Measurements from ENCODE around the gene SUPT20HL1. TPM values are rescaled to one million over a fixed set of nuclear protein-coding genes. Genes with fewer than 3 reads are reported as not detected.

SUPT20HL1 gene
- polyA plus RNA-seq: not detected in 2 replicates

DNA sequence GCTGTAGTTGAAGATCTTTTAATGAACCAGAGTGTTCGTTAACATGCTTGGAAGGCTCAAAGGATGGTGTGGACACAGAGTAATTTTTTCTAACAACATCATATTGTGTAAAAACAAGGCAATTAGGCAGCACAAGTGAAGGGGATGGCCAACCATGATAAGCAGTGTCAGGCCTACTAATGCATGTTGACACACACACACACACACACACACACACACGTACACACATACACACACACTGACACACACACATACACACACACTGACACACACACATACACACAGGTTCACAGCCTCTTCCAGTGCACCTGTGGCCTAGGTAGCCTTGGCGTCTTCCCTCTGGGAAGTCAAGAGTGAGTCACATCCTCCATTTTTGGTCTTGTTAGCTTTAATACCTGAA is at the start of gene SUPT20HL1:
SUPT20HL1 (plus strand) TSS at position 368 of the 400 bp plus-strand sequence. CDS start 2,122 bp downstream, outside the sequence.

DNA sequence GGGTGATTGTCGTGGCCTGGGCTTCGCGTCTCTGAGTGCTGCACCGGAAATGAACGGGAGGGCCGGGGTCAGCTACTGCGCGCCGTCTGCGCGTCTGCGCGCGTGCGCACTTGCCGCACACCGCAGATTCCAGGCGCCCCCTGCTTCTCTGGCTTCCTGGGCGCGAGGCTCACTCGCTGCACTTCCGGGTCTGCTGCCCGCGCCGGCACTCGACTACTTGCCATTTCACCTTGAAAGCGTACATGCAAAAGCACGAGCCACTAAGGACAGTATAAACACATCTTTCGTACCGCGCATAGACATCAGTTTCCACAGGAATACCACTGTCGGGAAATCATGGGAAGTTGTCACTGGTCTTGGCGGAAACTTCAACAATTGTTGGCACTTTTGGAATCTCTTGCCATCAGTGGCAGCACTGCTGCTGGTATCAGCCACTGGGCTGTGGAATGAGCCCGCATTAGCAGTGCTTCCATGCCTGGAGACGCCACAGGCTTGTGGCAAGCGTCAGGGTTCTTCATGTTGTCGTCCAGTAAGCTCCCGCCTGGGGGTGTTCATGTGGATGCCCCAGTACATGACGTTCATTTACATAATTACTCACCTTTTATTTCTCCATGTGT is 46.3 kb upstream of the SUPT20HL1 start, which contains the start of gene SUPT20HL2:
SUPT20HL2 (minus strand) TSS at position 51 of the 617 bp plus-strand sequence. CDS start 754 bp downstream, outside the sequence.

Other genes starting within 250 kb of the SUPT20HL1 start
- gene ZFX, start 210.9 kb upstream of the SUPT20HL1 start, polyA plus RNA-seq: 12.7 and 15.0 TPM in 2 replicates
- not detected in 2 replicates for gene SUPT20HL2, start 46.6 kb upstream of the SUPT20HL1 start, polyA plus RNA-seq
- 11.2 and 12.9 TPM in 2 replicates for gene PDK3, start 104.6 kb downstream of the SUPT20HL1 start, polyA plus RNA-seq